GM23248 (cell line): ENCODE results near the gene FRY.

Experiments
- EZH2 ChIP-seq: fragments of 200-600 bp; sonication (generic); IDR thresholded peaks from 2 replicates; pipeline ENCODE4 v1.6.1; 2018; ENCODE audit warnings: antibody characterized with exemption, mild to moderate bottlenecking; ENCODE audit not compliant: insufficient read depth, poor library complexity, severe bottlenecking
- EZH2phosphoT487 ChIP-seq: fragments of 200-600 bp; sonication (generic); IDR thresholded peaks from 2 replicates; pipeline ENCODE4 v1.6.1; 2018; ENCODE audit warnings: antibody characterized with exemption, moderate library complexity, mild to moderate bottlenecking, low read depth; ENCODE audit not compliant: insufficient read depth

- no peak for TF ChIP-seq EZH2phosphoT487
- no peak for TF ChIP-seq EZH2
These were observed 2.2 kb downstream of the FRY start for GRCh38 chr13:32033744-32034143.
